Ishikawa (cell line): ENCODE measurements around the gene UTP25.

Source experiments
- CEBPB ChIP-seq: IDR thresholded peaks from 2 replicates; pipeline ENCODE4 v1.6.1; 2012
- CREB1 ChIP-seq: IDR thresholded peaks from 2 replicates; pipeline ENCODE4 v1.6.1; 2012; ENCODE audit warnings: low read depth
- EGR1 ChIP-seq: IDR thresholded peaks from 2 replicates; pipeline ENCODE4 v1.6.1; 2012
- EP300 ChIP-seq: IDR thresholded peaks from 2 replicates; pipeline ENCODE4 v1.6.1; 2012; ENCODE audit warnings: borderline replicate concordance
- FOXM1 ChIP-seq: IDR thresholded peaks from 2 replicates; pipeline ENCODE4 v1.6.1; 2012; ENCODE audit warnings: low read depth, borderline replicate concordance
- MAX ChIP-seq: IDR thresholded peaks from 2 replicates; pipeline ENCODE4 v1.6.1; 2012
- NFIC ChIP-seq: IDR thresholded peaks from 2 replicates; pipeline ENCODE4 v1.6.1; 2012
- RAD21 ChIP-seq: IDR thresholded peaks from 2 replicates; pipeline ENCODE4 v1.6.1; 2012; ENCODE audit warnings: low read depth
- REST ChIP-seq: IDR thresholded peaks from 2 replicates; pipeline ENCODE4 v1.6.1; 2012; ENCODE audit warnings: low read depth, mild to moderate bottlenecking
- TAF1 ChIP-seq: IDR thresholded peaks from 2 replicates; pipeline ENCODE4 v1.6.1; 2012; ENCODE audit warnings: low read depth, mild to moderate bottlenecking
- TCF12 ChIP-seq: IDR thresholded peaks from 2 replicates; pipeline ENCODE4 v1.6.1; 2012; ENCODE audit warnings: low read depth
- TEAD4 ChIP-seq: IDR thresholded peaks from 2 replicates; pipeline ENCODE4 v1.6.1; 2012
- USF1 ChIP-seq: IDR thresholded peaks from 2 replicates; pipeline ENCODE4 v1.6.1; 2012
- YY1 ChIP-seq: IDR thresholded peaks from 2 replicates; pipeline ENCODE4 v1.6.1; 2012; ENCODE audit warnings: low read depth
- ZBTB7A ChIP-seq: IDR thresholded peaks from 2 replicates; pipeline ENCODE4 v1.6.1; 2012; ENCODE audit warnings: low read depth

UTP25 gene

GRCh38 chr1:209850342-209850979, 22.7 kb downstream of the UTP25 start:
- TF ChIP-seq MAX: no peak
- TF ChIP-seq YY1: no peak
- no peak for TF ChIP-seq CREB1
- TF ChIP-seq CEBPB: no peak
- TF ChIP-seq TCF12: no peak
- TF ChIP-seq RAD21: no peak
- TF ChIP-seq EGR1: no peak
- TF ChIP-seq NFIC: no peak
- TF ChIP-seq EP300: no peak
- no peak for TF ChIP-seq USF1
- TF ChIP-seq FOXM1: no peak
- TF ChIP-seq ZBTB7A: no peak
- no peak for TF ChIP-seq TAF1
- TF ChIP-seq TEAD4: no peak
- TF ChIP-seq REST: no peak

- no peak for TF ChIP-seq REST
- no peak for TF ChIP-seq EGR1
- no peak for TF ChIP-seq YY1
- no peak for TF ChIP-seq TCF12
- no peak for TF ChIP-seq USF1
- TF ChIP-seq TAF1: no peak
- no peak for TF ChIP-seq MAX
- TF ChIP-seq EP300: no peak
- TF ChIP-seq CEBPB: no peak
- TF ChIP-seq FOXM1: no peak
- no peak for TF ChIP-seq ZBTB7A
- no peak for TF ChIP-seq TEAD4
- no peak for TF ChIP-seq NFIC
- TF ChIP-seq CREB1: no peak
- no peak for TF ChIP-seq RAD21
Measured at GRCh38 chr1:209853676-209854075, 25.9 kb downstream of the UTP25 start.

- TF ChIP-seq TCF12 (no peak), REST (no peak), FOXM1 (no peak), EP300 (no peak), ZBTB7A (no peak), CEBPB (no peak), TAF1 (no peak), YY1 (no peak), RAD21 (no peak), MAX (no peak), EGR1 (no peak), USF1 (no peak), TEAD4 (no peak), NFIC (no peak), CREB1 (no peak)
Measured at GRCh38 chr1:209854196-209854595, 26.4 kb downstream of the UTP25 start.

GRCh38 chr1:209855006-209855405, 27.2 kb downstream of the UTP25 start:
- no peak for TF ChIP-seq TAF1
- TF ChIP-seq ZBTB7A: no peak
- no peak for TF ChIP-seq TEAD4
- no peak for TF ChIP-seq MAX
- no peak for TF ChIP-seq TCF12
- no peak for TF ChIP-seq NFIC
- no peak for TF ChIP-seq CEBPB
- no peak for TF ChIP-seq YY1
- TF ChIP-seq CREB1: no peak
- no peak for TF ChIP-seq REST
- no peak for TF ChIP-seq RAD21
- TF ChIP-seq FOXM1: no peak
